Measurements from ENCODE around the gene TBX5. TPM values are rescaled to one million over a fixed set of nuclear protein-coding genes. Genes with fewer than 3 reads are reported as not detected.

Gene TBX5
- total RNA-seq, 1 experiment from 2014 or later: not detected

- DNase-seq (ENCODE audit: low read depth): no peak
Measured at GRCh38 chr12:114406316-114406983, 506 bp upstream of the TBX5 start.

- no peak for DNase-seq (ENCODE audit: low read depth)
Measured at GRCh38 chr12:114404926-114405518, 922 bp downstream of the TBX5 start.

- DNase-seq (ENCODE audit: low read depth): no peak
Measured at GRCh38 chr12:114404083-114404925, 1.6 kb downstream of the TBX5 start.

- DNase-seq (ENCODE audit: low read depth): no peak
Measured at GRCh38 chr12:114403690-114404066, 2.3 kb downstream of the TBX5 start.

GRCh38 chr12:114403011-114403689 lies 2.8 kb downstream of the TBX5 start:
- DNase-seq (ENCODE audit: low read depth): no peak

GRCh38 chr12:114402084-114402717 lies 3.7 kb downstream of the TBX5 start:
- no peak for DNase-seq (ENCODE audit: low read depth)

- no peak for DNase-seq (ENCODE audit: low read depth)
Measured at GRCh38 chr12:114401328-114402083, 4.4 kb downstream of the TBX5 start.

GRCh38 chr12:114400925-114401324 lies 5.0 kb downstream of the TBX5 start:
- no peak for DNase-seq (ENCODE audit: low read depth)

GRCh38 chr12:114400361-114400811 lies 5.6 kb downstream of the TBX5 start:
- DNase-seq (ENCODE audit: low read depth): no peak

- peak; percentile 19 for DNase-seq (ENCODE audit: low read depth)
Measured at GRCh38 chr12:114399664-114400211, 6.2 kb downstream of the TBX5 start.

GRCh38 chr12:114397978-114398881 lies 7.7 kb downstream of the TBX5 start:
- DNase-seq (ENCODE audit: low read depth): no peak

GRCh38 chr12:114396869-114397719 lies 8.8 kb downstream of the TBX5 start:
- no peak for DNase-seq (ENCODE audit: low read depth)

GRCh38 chr12:114396153-114396868 lies 9.6 kb downstream of the TBX5 start:
- no peak for DNase-seq (ENCODE audit: low read depth)

GRCh38 chr12:114395755-114396152 lies 10.2 kb downstream of the TBX5 start:
- no peak for DNase-seq (ENCODE audit: low read depth)

GRCh38 chr12:114395233-114395632 lies 10.7 kb downstream of the TBX5 start:
- no peak for DNase-seq (ENCODE audit: low read depth)

GRCh38 chr12:114393569-114393968 lies 12.4 kb downstream of the TBX5 start:
- no peak for DNase-seq (ENCODE audit: low read depth)

- no peak for DNase-seq (ENCODE audit: low read depth)
Measured at GRCh38 chr12:114392909-114393308, 13.0 kb downstream of the TBX5 start.

- DNase-seq (ENCODE audit: low read depth): no peak
Measured at GRCh38 chr12:114391088-114391487, 14.9 kb downstream of the TBX5 start.

Measured in M059J (cell line).